ENCODE results near the gene OR6N2.

Gene OR6N2, protein sequence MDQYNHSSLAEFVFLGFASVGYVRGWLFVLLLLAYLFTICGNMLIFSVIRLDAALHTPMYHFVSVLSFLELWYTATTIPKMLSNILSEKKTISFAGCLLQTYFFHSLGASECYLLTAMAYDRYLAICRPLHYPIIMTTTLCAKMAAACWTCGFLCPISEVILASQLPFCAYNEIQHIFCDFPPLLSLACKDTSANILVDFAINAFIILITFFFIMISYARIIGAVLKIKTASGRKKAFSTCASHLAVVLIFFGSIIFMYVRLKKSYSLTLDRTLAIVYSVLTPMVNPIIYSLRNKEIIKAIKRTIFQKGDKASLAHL

DNA sequence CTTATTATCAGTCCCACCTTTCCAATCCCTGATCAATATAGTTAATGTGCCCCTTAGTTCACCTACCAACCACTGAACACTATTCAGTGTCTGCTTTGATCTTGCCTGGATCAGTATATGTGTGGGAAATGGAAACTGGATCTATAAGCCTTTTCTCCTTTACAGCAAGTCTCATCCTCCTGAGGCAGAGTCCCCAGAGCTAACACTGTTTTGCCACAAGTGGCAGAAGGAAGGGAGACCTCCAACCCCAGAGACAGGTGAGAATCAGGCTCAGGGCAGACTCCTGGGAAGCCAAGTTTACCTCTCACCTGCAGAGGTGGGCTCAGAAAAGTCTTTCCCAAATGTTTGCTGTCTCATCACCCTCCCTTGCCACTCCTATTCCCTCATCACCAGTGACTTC, at the start of gene OR6N2:
Gene OR6N2 (minus strand): TSS at position 101 of the 400 bp plus-strand sequence. CDS start 3,569 bp downstream, outside the sequence.
- DNase-seq = no peak

DNA sequence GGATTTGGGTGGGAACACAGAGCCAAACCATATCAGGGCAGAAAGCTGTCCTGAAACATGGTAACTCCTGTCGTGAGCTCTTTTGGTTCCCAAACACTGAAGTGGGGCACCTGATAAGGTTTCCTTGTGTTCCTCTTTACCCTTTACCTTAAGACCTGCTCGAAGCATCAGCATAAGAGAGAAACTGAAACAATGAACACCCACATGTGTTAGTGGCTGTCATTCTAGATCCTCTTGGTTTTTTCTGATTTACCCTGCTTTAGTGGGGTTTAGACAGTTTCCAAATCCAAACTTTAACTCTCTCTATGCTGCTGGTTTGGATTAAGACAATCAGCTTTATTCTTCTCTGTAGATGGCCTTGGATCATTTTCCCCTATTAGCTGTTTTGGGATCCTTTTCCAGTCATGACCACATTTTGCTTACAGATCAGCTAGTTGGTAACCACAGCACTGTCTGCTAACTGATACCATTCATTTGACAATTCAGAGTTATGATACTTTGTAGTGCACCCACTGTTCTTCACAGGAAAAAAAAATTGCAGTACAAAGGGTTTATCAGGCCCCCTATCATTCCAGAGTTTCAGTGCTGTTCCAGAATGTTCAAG, 49.2 kb upstream of the OR6N2 start:
- DNase-seq = no peak

DNA sequence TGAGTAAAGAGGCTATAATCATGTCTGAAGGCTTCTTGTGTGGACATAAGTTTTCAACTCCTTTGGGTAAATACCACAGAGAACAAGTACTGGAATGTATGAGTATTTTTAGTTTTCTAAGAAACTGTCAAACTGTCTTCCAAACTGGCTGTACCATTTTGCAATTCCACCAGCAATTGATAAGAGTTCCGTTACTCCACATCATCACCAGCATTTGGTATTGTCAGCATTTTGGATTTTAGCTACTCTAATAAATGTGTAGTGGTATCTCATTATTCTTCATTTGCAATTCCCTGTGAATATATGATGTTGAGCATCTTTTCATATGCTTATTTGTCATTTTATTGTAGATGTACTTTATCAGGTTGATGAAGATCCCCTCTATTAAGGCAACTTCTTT, 40.7 kb upstream of the OR6N2 start:
- DNase-seq = no peak

DNA sequence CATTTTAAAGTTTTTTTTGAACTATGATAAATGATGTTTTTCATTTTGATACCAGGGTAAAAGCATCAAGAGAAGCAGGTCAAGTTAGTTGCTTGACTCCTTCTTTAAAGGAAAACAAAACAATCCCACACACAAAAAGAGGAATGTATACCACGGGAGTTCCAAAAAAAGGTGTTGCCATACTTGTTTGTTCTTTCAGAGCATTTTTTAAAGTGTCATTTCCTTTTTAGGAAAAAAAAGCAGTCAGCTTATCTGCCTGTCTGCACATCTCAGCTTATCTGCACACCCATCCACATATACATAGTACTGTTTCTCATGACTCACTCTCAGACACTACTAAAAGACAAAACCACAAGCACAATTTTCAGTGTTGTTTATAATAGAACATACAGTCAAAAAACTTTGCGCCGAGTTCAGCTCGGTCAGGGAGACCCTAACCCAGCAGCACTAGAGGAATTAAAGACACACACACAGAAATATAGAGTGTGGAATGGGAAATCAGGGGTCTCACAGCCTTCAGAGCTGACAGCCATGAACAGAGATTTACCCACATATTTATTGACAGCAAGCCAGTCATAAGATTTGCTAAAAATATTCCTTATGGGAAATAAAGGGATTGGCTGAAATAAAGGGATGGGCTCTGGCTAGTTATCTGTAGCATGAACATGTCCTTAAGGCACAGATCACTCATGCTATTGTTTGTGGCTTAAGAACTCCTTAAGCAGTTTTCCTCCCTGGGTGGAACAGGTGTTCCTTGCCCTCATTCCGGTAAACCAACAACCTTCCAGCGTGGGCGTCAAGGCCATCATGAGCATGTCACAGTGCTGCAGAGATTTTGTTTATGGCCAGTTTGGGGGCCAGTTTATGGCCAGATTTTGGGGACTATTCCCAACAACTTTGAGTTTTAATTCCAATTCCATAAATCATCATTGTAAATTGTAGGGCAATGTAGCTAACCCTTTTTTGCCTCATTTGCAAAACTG, 38.7 kb upstream of the OR6N2 start:
- no peak for DNase-seq

DNA sequence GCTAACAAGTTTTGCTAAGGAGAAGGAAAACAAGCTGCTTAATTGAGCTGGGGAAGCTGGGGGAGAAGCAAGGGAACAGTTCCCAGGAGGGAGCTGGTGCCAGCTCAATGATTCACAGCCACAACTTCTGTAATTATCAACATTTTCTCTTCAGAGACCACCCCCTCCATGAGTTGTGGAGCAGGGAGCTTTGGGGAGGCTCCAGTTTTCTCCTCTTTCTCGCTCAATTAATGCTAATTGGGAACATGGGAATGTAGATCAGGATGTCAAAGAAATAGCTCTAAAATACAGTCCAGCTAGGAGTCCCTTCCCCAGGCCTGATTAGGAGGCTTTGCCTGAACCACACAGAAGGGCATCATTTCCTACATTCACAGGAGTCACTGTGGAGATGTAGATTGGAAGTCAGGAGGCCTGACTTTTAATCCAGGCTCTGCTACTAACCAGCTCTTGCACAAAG, 38.0 kb upstream of the OR6N2 start:
- no peak for DNase-seq

DNA sequence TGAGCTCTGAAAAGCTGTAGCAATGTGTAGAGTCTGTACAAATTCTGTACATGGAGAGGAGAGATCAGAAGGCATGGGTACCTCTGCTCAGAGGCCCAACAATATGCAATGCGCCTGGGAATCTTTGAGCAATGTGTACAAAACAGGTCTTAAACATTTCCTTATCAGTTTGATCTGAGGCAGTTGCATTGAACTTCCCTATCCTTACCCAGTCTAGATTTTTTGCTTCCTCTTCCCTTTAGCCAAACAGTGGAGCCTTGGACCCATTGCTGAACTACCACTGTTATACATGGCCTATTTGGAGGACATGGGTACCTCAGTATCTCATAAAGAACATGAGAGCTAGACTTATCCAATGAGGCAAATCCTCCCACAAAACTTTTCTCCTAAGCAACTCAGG, 37.6 kb upstream of the OR6N2 start:
- DNase-seq = no peak

DNA sequence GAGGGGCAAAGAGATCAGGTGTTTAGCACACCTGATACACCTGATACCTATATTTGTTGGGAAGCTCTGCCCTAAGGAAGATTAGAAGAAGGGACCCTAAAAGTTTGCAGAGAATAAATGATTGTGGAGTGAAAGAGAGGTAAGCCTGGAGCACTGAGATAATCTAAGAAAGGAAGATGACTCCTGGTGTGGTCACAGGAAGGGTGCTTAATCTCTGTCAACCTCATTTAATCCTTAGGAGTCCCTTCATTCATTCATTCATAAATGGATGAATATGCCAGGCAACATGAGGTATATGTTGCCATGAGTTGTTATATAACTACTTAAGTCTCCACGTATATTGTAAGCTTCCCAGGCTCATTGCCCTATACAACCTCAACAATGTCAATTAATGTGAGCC, 34.0 kb upstream of the OR6N2 start:
- DNase-seq = no peak

DNA sequence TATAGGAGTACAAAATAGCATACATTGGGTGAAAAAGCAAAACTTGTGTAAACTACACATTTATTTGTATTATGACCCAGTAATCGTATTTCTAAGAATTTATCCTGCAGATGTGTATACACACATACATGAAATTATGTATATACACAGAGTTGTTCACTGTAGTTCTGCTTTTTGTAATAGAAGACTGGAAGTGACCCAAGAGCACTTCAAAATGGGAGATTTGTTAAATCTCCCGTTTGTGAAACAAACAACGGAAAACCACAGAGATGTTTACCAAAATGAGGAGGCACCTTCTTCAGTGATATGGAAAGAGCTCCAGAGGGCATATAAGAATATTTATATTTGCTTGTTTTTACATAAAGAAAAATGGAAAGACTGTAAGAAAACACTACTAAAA, 32.2 kb upstream of the OR6N2 start:
- no peak for DNase-seq

DNA sequence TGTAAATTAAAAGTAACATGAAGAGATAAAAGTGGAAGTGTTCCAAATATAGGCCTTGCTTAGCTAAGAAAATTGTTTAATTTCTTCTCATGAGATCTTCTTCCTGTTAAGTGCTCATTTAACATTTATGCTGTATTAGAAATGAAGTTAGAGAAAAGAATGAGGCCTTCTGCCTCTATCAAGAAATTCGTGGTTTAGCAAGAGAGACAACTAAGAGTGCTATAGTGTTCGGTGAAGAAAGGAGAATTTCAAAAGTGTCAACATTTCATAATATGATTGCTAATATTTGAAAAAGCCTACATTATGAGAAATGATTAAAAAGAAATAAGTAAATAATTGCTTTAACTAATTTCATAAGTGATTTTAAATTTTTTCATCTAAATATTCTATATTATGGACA, 31.3 kb upstream of the OR6N2 start:
- DNase-seq = no peak

DNA sequence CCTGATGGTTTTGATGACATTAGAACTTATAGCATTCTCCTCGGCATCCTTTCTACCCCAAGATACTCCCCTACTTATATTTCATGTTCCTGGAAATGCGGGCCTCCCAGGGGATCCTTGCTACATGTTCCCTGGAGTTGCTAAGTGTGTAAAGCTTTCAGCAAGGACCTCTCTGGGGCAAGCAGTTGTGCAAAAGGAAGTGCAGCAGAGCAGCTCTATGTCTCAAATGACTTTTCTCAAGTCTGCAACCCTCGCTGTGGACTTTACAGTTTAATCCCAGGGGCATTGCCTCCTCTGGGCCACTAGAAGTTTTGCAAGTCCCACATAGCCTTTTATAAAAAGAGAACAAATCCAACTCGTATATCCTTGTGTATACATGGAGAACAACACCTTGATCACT, 29.3 kb upstream of the OR6N2 start:
- no peak for DNase-seq

DNA sequence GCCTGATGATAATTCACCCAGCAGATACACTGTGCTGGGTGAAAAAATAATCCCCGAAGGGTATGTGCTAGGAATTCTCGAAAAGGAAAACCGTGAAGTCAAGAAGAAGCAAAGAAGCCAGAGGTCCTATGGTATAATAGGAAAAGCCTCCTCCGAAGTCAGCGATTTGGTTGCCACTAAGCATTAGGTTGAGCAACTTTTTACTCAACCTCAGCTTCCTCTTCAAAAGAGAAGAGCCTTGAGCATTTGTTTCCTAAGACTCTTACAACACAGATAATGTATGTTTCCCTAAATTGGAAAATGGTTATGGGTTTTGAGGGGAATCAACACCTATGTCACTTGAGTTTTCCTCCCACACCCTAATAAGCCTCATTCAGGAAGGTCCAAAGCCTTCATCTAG, 28.9 kb upstream of the OR6N2 start:
- DNase-seq = no peak

DNA sequence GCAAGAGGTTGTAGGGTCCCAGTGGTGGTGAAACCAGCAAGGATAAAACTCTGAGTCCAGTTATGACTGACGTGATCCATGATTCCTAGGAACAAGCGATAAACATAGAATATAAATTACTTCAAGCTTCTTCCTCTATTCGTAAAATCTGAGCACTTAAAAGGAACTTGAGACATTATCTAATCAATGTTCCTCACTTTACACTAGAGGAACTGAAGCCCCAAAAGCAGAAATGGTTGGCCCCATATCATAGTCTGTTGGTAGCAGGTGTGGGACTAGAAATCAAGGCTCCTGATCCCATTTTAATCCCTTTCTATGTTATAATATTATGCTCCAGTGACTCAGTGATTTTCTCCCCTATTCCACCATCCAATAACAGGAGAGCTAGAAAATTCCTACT, 28.3 kb upstream of the OR6N2 start:
- no peak for DNase-seq

DNA sequence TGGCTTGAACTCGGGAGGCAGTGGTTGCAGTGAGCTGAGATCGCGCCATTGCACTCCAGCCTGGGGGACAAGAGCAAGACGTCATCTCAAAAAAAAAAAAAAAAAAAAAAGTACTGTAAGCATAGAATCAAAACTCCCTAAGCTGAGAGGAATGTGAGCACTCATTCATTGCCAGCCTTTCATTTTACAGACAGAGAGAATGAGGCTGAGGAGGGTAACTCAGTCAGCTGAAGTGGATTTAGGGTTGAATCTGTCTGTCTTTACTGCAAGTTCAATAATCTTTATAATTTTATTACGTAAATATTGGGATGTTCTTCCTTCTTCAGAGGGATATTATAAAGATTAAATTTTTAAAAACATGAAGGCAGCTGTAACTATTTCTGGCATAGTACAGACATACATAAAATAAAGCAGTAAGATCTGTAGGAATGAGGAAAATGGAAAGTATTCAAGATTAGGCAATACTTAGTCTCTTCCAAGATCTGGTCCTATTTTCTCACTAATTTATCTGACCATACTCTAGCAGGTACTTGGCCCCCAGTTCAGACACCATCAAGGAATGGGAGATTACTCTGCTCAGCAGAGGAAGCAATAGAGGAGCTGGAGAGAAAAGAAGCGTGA, 26.0 kb upstream of the OR6N2 start:
- DNase-seq = no peak

DNA sequence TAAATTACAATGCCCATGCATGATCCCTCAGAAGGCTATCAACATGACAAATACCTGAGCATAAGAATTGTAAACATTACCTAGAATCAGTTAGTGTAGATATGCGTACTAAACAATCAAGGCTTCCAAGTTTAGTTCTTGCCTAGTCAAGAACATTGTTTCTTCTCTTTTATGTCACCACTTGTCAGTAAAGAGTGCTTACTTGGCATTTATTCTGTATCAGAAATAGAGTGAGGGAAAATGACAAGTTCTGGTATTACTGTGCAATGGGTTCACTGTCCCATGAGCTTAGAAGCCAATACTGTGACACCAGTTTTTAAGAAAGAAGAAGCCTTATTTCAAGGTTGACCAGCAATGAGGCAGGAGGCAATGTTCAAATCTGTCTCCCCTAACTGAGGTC, 22.7 kb upstream of the OR6N2 start:
- DNase-seq = no peak

DNA sequence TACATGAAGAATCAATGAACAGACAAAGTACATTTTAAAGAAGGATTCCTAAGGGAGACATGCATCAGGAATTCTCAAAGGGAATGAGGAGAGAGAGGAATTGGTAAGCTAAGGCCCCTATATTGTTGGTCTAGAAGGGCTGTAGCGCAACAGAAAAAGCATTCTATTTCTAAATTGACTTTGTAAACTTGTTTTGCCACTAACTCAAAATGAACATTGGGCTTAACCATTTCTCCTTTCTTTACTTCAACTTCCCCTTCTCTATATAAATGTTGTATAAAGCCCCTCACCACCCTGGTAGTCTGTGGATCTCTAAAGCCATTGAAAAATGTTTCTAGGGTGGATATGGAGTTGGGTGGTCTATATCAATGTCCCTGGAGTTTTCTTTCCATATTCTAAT, 20.4 kb upstream of the OR6N2 start:
- DNase-seq = no peak

DNA sequence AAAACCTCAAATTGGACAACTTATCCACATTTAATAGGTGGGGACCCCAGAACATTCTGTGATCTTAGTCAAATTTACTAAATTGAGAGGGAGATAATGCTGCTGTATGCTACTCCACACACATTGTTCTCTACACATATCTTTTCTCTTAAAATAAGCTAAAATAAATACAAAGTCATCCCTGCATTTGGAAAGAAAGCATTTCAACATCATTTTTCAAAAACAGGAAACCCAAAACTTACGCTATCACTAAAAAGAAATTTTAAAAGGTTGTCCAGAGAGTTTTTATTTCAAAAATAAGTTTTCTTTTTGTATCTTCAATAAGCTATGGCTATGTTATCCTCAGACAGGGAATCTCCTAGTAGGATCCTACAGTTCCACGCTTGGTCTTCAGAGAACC, 19.5 kb upstream of the OR6N2 start:
- no peak for DNase-seq

DNA sequence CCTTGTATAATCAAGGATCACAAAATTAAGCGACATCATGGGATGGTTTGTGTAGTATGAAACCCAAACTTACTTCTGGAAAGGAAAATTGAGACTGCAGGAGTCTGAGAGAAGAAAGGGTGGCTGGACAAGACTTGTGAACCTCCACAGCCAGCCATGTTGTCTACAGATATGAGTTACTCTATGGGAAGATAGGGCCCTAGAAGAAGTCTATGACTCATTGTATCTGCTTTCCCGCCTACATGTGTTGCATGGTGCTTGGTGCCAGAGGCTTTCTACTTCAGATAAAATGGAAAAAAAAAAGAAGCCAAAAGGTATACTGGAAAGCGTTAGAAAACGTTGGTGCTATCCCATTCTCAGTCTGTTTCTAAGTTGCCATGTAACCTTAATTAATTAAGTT, 18.7 kb upstream of the OR6N2 start:
- DNase-seq = no peak

DNA sequence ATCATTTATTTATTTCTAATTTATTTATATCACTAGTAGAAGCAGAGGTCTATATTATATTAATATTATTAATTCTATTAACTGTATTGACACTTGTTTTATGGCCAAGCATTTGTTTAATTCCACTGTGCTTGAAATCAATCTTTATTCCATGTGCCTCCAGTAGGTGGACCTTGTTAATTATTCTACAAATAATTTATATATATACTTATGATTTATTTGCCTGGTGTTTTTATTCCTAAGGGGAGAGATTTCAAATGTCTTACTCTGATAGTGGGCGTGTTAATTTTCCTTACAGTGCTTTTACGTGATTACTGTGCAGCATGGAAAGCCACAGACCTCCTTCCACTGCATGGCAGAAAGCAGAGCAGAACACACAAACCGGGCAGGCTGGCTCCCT, 17.5 kb upstream of the OR6N2 start:
- no peak for DNase-seq

DNA sequence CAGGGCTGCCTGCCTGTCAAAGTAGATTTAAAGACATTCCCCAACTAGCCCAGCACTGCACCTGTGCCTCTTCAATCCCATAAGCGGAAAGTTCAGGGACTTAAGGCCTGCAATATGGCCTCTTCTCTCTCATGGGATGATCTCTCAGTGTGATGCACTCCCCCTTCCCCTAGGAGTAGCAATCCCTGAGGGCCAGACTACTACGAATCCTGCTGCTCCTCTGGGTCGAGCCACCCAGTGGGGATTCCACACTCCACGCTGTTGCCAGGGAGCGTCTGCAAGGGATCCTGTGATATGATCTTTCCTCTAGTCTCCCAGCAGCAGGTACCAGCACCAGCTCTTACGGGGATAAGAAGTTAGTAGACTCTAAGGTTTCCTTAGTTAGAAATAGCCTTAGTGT, 13.2 kb upstream of the OR6N2 start:
- no peak for DNase-seq

DNA sequence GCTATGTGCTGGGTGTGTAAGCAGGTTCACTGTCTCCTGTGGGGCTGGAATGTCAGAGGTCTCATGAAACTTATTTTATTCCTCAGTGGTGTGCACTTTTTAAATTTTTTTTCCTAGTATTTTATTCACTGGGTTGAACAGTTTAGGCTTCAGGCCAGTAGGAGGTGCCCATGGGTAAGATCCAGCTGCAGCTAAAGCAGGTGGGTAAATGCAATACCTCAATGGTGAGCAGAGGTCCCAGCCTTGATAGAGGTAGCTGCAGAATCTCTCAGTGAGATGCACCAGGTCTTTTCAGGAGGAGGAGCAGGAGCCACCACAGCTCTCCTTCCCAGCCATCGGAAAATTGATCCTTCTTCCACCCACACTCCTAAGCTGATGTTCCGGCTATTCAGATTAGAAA, 12.6 kb upstream of the OR6N2 start:
- DNase-seq = peak; percentile 74

DNA sequence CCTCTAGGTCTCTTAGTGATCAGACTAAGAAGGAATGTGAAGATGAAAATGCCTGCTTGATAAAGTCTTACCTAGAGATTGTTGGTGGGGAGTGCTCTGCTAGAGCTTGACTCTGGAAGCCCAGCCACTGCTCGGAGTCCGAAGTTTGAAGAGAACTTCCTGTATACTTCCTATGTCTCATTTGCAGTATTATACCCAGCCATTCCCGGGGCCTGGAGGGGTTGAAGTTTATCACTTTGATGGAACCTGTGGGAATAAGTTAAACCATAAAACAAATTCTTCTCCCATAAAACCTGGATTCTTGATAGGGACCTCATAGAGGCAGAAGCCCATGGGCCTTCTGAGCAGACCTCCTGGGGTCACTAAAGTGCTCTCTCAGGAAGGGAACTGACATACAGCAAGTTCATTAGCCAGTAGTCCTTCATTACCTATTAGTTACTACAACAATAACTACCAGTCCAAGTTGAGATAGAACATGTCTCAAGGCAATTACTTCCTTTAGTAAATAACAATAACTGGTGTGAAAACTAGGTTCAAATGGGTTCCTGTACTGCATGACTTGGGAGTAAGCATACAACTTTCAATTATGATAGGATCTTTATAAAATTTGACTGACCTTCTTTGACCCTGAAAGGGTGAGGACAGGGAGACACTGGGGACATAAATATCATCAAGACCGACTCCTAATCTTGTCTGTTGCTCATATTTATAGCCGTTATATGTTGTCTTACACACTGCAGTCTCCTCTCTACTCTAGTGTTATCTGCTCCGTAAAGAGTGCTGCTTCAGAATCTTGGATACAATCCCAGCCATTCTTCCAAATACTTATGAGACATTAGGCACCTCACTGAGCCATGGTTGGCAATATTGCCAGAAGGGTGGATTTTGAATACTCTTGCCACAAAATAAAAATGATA, 8.8 kb downstream of the OR6N2 start, which contains the start of gene OR6N1:
Gene OR6N1 (minus strand): TSS at position 246 of the 917 bp plus-strand sequence. CDS start 5,513 bp downstream, outside the sequence.
- DNase-seq = no peak

DNA sequence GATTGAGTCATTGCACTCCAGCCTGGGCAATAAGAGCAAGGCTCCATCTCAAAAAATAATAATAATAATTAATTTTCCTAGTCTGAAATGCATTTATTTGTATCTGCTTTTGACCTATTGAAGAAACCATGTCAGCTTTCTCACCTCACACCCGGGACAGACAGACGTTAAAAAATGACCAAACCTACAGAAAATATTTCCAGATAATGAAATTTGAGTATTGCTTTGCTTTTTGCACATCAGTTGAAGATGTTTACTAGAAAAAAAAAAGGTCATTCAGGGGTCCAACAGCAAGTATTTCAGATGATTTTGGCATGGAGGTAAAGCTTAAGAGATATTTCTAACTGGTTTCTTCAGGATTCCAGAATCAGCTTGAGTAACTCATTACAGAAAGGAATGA, 26.6 kb downstream of the OR6N2 start, which contains the start of gene OR6K6:
Gene OR6K6 (plus strand): TSS at position 301 of the 400 bp plus-strand sequence. CDS start 168 bp downstream, outside the sequence.
- no peak for DNase-seq
